GM21737 (cell line): Measurements from ENCODE around the gene COMMD2.

Experiments used
- ATAC-seq: cut with Tn5 transposase; IDR thresholded peaks from one replicate; pipeline ENCODE4 v1.9.1; 2021; ENCODE audit warnings: mild to moderate bottlenecking, moderate library complexity; ENCODE audit not compliant: unreplicated experiment

Gene COMMD2

GRCh38 chr3:149752051-149752787, at the start of gene COMMD2:
COMMD2 (minus strand) TSS chr3:149752489; CDS start chr3:149752444, 45 bp downstream.
- ATAC-seq, result peak; percentile 99

- ATAC-seq, result no peak
These were observed 49.4 kb upstream of the COMMD2 start for GRCh38 chr3:149801639-149802038.

- no peak for ATAC-seq
These were observed 48.9 kb upstream of the COMMD2 start for GRCh38 chr3:149801195-149801594.

GRCh38 chr3:149800693-149801092, 48.4 kb upstream of the COMMD2 start:
- ATAC-seq, result no peak

GRCh38 chr3:149796026-149796425, 43.7 kb upstream of the COMMD2 start:
- no peak for ATAC-seq

- ATAC-seq, result no peak
These were observed 40.4 kb upstream of the COMMD2 start, which contains the start of gene ANKUB1 for GRCh38 chr3:149792452-149793270. ANKUB1 (minus strand) TSS chr3:149792554; CDS start chr3:149792366, 188 bp downstream.

GRCh38 chr3:149790698-149791097, 38.4 kb upstream of the COMMD2 start:
- no peak for ATAC-seq

- no peak for ATAC-seq
These were observed 38.0 kb upstream of the COMMD2 start for GRCh38 chr3:149790268-149790667.

- no peak for ATAC-seq
These were observed 31.9 kb upstream of the COMMD2 start for GRCh38 chr3:149784064-149784704.

GRCh38 chr3:149783576-149783975, 31.3 kb upstream of the COMMD2 start:
- ATAC-seq, result no peak

GRCh38 chr3:149781741-149782140, 29.5 kb upstream of the COMMD2 start:
- ATAC-seq, result no peak

GRCh38 chr3:149781211-149781610, 28.9 kb upstream of the COMMD2 start:
- no peak for ATAC-seq

- ATAC-seq, result no peak
These were observed 25.3 kb upstream of the COMMD2 start for GRCh38 chr3:149777414-149778214.

- ATAC-seq, result no peak
These were observed 23.9 kb upstream of the COMMD2 start for GRCh38 chr3:149776170-149776569.

GRCh38 chr3:149772861-149773260, 20.6 kb upstream of the COMMD2 start:
- ATAC-seq, result no peak

GRCh38 chr3:149771652-149772271, 19.5 kb upstream of the COMMD2 start:
- no peak for ATAC-seq

- ATAC-seq, result no peak
These were observed 18.0 kb upstream of the COMMD2 start for GRCh38 chr3:149770246-149770645.

GRCh38 chr3:149768704-149769103, 16.4 kb upstream of the COMMD2 start:
- ATAC-seq, result no peak

GRCh38 chr3:149767720-149768119, 15.4 kb upstream of the COMMD2 start:
- ATAC-seq, result no peak

- ATAC-seq, result no peak
These were observed 13.6 kb upstream of the COMMD2 start for GRCh38 chr3:149765762-149766334.
